HepG2 (cell line): ENCODE data around the gene NOXO1. TPM values are rescaled to one million over a fixed set of nuclear protein-coding genes. Genes with fewer than 3 reads are reported as not detected.

Experiments used
- CAMTA2 ChIP-seq: sonication (generic); formaldehyde crosslinking; IDR thresholded peaks from 2 replicates; pipeline ENCODE4 v1.4.0; 2020; ENCODE audit warnings: mild to moderate bottlenecking, missing genetic modification reagents, borderline replicate concordance
- EEA1 ChIP-seq: sonication (generic); formaldehyde crosslinking; IDR thresholded peaks from 2 replicates; pipeline ENCODE4 v1.5.1; 2020; ENCODE audit warnings: mild to moderate bottlenecking, missing genetic modification reagents, borderline replicate concordance
- ERF ChIP-seq: IDR thresholded peaks from 2 replicates; pipeline ENCODE4 v1.6.1; 2018; ENCODE audit warnings: missing biosample characterization, missing genetic modification reagents
- NFE2 ChIP-seq: sonication (generic); formaldehyde crosslinking; IDR thresholded peaks from 2 replicates; pipeline ENCODE4 v1.4.0; 2020; ENCODE audit warnings: missing genetic modification reagents
- NR3C1 ChIP-seq: sonication (generic); formaldehyde crosslinking; IDR thresholded peaks from 2 replicates; pipeline ENCODE4 v1.4.0; 2020; ENCODE audit warnings: missing genetic modification reagents
- SMARCE1 ChIP-seq: fragments of 450-650 bp; IDR thresholded peaks from 2 replicates; pipeline ENCODE4 v1.6.1; 2017; ENCODE audit warnings: borderline replicate concordance
- SMYD3 ChIP-seq: sonication (generic); formaldehyde crosslinking; IDR thresholded peaks from 2 replicates; pipeline ENCODE4 v1.8.1; 2023; ENCODE audit warnings: mild to moderate bottlenecking, missing genetic modification reagents
- SRSF1 ChIP-seq: fragments of 200-400 bp; formaldehyde crosslinking; optimal IDR thresholded peaks from 2 replicates; pipeline ENCODE3; 2017; ENCODE audit warnings: mild to moderate bottlenecking, low read depth, low read length, moderate library complexity
- SRY ChIP-seq: sonication (generic); formaldehyde crosslinking; IDR thresholded peaks from 2 replicates; pipeline ENCODE4 v1.8.0; 2022; ENCODE audit warnings: mild to moderate bottlenecking, missing genetic modification reagents
- YY1 ChIP-seq: IDR thresholded peaks from 2 replicates; pipeline ENCODE4 v1.6.1; 2011; ENCODE audit warnings: low read length, low read depth, moderate library complexity, mild to moderate bottlenecking; ENCODE audit not compliant: insufficient read depth, insufficient replicate concordance
- ZFP82 ChIP-seq: sonication (generic); formaldehyde crosslinking; IDR thresholded peaks from 2 replicates; pipeline ENCODE4 v1.5.1; 2020; ENCODE audit warnings: mild to moderate bottlenecking, missing genetic modification reagents, borderline replicate concordance
- ZFP90 ChIP-seq: sonication (generic); formaldehyde crosslinking; IDR thresholded peaks from 2 replicates; pipeline ENCODE4 v1.8.0; 2022; ENCODE audit warnings: missing genetic modification reagents, mild to moderate bottlenecking, inconsistent platforms, borderline replicate concordance
- ZNF572 ChIP-seq: sonication (generic); formaldehyde crosslinking; IDR thresholded peaks from 2 replicates; pipeline ENCODE4 v1.5.1; 2020; ENCODE audit warnings: mild to moderate bottlenecking, missing genetic modification reagents
- ZNF598 ChIP-seq: sonication (generic); formaldehyde crosslinking; IDR thresholded peaks from 2 replicates; pipeline ENCODE4 v1.5.1; 2020; ENCODE audit warnings: mild to moderate bottlenecking, missing genetic modification reagents, borderline replicate concordance
- ZSCAN25 ChIP-seq: sonication (generic); formaldehyde crosslinking; IDR thresholded peaks from 2 replicates; pipeline ENCODE4 v1.8.0; 2022; ENCODE audit warnings: mild to moderate bottlenecking, missing genetic modification reagents
- polyA plus RNA-seq, 8 experiments: library from polyadenylated mRNA; depleted of rRNA in 3 of 8; stranded (reverse) in 7 of 8; unstranded in 1 of 8; fragments of >200 nt; fragmentation: Illumina TruSeq in 4 of 8; extraction: Trizol in 4 of 8; gene quantifications; 2 replicates each; pipeline versions ENCODE4 v1.2.1 to v1.2.3, GENCODE V29; 2011 to 2016; ENCODE audit warnings: low read depth in 4 of 8, missing spikeins in 1 of 8, mixed read lengths in 1 of 8; ENCODE audit not compliant: insufficient read depth in 1 of 8
- total RNA-seq, 5 experiments: library from RNA; depleted of rRNA; stranded (reverse); fragments of >200 nt; fragmentation: Illumina TruSeq; extraction: Trizol; gene quantifications; 2 replicates each; pipeline ENCODE4 v1.2.3, GENCODE V29; 2016; ENCODE audit warnings: low read depth in 1 of 5
- TF ChIP-seq, protein P1 (sequence below): sonication (generic); formaldehyde crosslinking; IDR thresholded peaks from 2 replicates; pipeline ENCODE4 v1.8.1; 2023; ENCODE audit warnings: mild to moderate bottlenecking, missing genetic modification reagents
- TF ChIP-seq, protein P2 (sequence below): sonication (generic); formaldehyde crosslinking; IDR thresholded peaks from 2 replicates; pipeline ENCODE4 v1.5.0; 2020; ENCODE audit warnings: mild to moderate bottlenecking, missing genetic modification reagents
- TF ChIP-seq, protein P3 (sequence below): sonication (generic); formaldehyde crosslinking; IDR thresholded peaks from 2 replicates; pipeline ENCODE4 v1.4.0; 2020; ENCODE audit warnings: mild to moderate bottlenecking, missing genetic modification reagents
- TF ChIP-seq, protein P4 (sequence below): sonication (generic); formaldehyde crosslinking; conservative IDR thresholded peaks from 2 replicates; pipeline ENCODE4 v1.8.0; 2022; ENCODE audit warnings: missing genetic modification reagents
- TF ChIP-seq, protein P5 (sequence below): sonication (generic); formaldehyde crosslinking; conservative IDR thresholded peaks from 2 replicates; pipeline ENCODE4 v1.4.0; 2020; ENCODE audit warnings: missing genetic modification reagents

The NOXO1 gene
- total and polyA plus RNA-seq, 2 of the 13 experiments (the other 11 are each of a cell fraction or from before 2014, with no cell fraction given), result 0.69 to 1.4 TPM

DNA sequence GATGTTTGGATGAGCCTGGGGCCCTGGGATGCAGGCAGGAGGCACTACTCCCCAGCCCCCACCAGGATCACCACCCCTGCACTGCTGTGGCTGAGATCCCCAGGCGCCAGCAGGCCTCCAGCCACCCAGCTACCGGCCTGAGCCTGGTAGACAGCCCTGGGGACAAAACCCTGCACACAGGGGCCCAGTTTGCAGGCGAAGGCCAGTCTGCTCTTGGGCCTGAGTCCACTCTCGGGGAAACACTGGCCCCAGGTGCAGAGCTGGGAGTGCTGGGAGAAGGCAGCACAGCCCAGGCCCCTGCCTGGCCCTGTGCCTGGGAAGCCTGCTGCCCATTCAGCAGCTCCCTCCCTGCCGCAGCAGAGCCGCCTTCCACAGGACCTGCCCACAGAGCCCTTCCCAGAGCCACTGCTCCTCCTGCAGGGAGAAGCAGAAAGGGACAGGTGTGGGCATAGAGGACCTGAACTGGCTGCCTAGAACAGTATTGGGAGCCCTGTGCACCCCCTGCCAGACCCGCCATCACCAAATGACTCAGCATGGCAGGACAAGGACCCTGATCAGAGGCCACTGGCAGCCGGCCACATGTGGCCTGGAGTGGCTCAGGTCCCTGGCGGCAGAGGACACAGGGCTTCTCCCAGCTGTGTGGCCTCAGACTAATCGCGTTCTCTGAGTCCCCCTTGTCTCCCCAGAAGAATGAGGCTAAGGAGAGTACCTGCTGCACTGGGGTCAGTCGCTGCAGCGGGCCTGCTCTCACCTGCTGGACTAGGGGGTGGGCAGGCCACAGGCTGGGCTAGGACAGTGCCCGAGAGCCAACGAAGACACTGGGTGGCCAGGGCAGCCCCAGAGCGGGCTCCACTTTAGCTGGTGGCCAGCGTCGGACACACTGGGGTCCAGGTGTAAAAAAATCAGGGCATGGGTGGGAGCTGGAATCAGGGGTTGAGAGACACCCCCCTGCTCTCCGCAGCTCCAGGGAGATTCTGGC is 48.9 kb downstream of the NOXO1 start (continued):
- TF ChIP-seq, protein P1, sequence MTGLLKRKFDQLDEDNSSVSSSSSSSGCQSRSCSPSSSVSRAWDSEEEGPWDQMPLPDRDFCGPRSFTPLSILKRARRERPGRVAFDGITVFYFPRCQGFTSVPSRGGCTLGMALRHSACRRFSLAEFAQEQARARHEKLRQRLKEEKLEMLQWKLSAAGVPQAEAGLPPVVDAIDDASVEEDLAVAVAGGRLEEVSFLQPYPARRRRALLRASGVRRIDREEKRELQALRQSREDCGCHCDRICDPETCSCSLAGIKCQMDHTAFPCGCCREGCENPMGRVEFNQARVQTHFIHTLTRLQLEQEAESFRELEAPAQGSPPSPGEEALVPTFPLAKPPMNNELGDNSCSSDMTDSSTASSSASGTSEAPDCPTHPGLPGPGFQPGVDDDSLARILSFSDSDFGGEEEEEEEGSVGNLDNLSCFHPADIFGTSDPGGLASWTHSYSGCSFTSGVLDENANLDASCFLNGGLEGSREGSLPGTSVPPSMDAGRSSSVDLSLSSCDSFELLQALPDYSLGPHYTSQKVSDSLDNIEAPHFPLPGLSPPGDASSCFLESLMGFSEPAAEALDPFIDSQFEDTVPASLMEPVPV (CRISPR knock-in tag), result peak; percentile 45; the same call in 1 of the 2 replicates
- TF ChIP-seq SRSF1 (no peak), ERF (CRISPR knock-in tag) (no peak), CAMTA2 (CRISPR knock-in tag) (no peak), NFE2 (CRISPR knock-in tag) (no peak), ZNF572 (CRISPR knock-in tag) (peak; percentile 9; the same call in 1 of the 2 replicates), ZFP82 (CRISPR knock-in tag) (no peak), ZNF598 (CRISPR knock-in tag) (no peak), EEA1 (CRISPR knock-in tag) (no peak), SMYD3 (no peak), NR3C1 (no peak), SMARCE1 (no peak), ZSCAN25 (CRISPR knock-in tag) (no peak; the same call in 1 of the 2 replicates), ZFP90 (no peak), YY1 (no peak), SRY (no peak)
- TF ChIP-seq, protein P2, sequence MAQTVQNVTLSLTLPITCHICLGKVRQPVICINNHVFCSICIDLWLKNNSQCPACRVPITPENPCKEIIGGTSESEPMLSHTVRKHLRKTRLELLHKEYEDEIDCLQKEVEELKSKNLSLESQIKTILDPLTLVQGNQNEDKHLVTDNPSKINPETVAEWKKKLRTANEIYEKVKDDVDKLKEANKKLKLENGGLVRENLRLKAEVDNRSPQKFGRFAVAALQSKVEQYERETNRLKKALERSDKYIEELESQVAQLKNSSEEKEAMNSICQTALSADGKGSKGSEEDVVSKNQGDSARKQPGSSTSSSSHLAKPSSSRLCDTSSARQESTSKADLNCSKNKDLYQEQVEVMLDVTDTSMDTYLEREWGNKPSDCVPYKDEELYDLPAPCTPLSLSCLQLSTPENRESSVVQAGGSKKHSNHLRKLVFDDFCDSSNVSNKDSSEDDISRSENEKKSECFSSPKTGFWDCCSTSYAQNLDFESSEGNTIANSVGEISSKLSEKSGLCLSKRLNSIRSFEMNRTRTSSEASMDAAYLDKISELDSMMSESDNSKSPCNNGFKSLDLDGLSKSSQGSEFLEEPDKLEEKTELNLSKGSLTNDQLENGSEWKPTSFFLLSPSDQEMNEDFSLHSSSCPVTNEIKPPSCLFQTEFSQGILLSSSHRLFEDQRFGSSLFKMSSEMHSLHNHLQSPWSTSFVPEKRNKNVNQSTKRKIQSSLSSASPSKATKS (CRISPR knock-in tag), result no peak
- TF ChIP-seq, protein P3, sequence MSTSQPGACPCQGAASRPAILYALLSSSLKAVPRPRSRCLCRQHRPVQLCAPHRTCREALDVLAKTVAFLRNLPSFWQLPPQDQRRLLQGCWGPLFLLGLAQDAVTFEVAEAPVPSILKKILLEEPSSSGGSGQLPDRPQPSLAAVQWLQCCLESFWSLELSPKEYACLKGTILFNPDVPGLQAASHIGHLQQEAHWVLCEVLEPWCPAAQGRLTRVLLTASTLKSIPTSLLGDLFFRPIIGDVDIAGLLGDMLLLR (CRISPR knock-in tag), result no peak
- TF ChIP-seq, protein P4, sequence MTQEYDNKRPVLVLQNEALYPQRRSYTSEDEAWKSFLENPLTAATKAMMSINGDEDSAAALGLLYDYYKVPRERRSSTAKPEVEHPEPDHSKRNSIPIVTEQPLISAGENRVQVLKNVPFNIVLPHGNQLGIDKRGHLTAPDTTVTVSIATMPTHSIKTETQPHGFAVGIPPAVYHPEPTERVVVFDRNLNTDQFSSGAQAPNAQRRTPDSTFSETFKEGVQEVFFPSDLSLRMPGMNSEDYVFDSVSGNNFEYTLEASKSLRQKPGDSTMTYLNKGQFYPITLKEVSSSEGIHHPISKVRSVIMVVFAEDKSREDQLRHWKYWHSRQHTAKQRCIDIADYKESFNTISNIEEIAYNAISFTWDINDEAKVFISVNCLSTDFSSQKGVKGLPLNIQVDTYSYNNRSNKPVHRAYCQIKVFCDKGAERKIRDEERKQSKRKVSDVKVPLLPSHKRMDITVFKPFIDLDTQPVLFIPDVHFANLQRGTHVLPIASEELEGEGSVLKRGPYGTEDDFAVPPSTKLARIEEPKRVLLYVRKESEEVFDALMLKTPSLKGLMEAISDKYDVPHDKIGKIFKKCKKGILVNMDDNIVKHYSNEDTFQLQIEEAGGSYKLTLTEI (CRISPR knock-in tag), result no peak
- TF ChIP-seq, protein P5, sequence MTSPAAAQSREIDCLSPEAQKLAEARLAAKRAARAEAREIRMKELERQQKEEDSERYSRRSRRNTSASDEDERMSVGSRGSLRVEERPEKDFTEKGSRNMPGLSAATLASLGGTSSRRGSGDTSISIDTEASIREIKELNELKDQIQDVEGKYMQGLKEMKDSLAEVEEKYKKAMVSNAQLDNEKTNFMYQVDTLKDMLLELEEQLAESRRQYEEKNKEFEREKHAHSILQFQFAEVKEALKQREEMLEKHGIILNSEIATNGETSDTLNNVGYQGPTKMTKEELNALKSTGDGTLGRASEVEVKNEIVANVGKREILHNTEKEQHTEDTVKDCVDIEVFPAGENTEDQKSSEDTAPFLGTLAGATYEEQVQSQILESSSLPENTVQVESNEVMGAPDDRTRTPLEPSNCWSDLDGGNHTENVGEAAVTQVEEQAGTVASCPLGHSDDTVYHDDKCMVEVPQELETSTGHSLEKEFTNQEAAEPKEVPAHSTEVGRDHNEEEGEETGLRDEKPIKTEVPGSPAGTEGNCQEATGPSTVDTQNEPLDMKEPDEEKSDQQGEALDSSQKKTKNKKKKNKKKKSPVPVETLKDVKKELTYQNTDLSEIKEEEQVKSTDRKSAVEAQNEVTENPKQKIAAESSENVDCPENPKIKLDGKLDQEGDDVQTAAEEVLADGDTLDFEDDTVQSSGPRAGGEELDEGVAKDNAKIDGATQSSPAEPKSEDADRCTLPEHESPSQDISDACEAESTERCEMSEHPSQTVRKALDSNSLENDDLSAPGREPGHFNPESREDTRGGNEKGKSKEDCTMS, result no peak
